GM21529 (cell line): ENCODE results near the gene LYPD1.

Experiments used
- ATAC-seq: cut with Tn5 transposase; IDR thresholded peaks from one replicate; pipeline ENCODE4 v1.9.1; 2021; ENCODE audit not compliant: unreplicated experiment

LYPD1 gene

DNA sequence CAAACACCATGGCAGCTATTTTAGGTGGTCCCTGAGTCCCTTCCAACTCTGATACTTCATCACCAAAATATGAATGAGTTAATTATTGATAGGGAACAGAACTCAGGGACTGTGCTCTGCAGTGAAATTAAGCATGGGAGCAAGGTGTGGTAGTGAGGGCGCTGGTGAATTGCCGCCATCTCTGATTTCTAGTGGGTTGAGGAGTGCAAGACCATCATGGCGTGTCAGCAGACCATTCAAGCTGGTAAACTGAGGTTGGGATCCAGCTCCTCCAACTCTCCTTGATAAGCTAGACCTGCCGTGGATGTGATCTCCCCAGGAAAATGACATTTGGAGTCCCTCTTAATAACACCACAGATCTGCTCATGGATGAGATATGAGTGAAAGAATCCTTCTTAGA is 70.4 kb downstream of the LYPD1 start:
- no peak for ATAC-seq

DNA sequence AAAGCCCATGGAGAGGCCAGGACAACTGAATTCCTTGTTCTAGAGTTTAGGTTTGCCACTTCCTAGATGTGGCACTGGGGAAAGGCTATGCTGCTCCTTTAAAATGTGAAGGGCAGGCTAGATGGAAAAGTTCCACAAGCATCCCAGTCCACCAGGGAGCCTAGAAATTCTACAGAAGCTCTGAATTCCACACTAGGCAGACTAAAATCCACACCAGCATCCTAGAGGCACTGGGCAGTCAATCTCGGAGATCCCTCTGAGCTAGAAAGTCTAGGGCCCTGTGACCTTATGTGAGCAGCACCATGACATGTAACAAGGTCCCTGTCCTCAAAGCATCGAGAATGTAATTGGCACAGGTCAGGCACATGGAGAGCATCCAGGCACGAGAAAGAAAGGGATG is 71.5 kb downstream of the LYPD1 start:
- ATAC-seq, result no peak

DNA sequence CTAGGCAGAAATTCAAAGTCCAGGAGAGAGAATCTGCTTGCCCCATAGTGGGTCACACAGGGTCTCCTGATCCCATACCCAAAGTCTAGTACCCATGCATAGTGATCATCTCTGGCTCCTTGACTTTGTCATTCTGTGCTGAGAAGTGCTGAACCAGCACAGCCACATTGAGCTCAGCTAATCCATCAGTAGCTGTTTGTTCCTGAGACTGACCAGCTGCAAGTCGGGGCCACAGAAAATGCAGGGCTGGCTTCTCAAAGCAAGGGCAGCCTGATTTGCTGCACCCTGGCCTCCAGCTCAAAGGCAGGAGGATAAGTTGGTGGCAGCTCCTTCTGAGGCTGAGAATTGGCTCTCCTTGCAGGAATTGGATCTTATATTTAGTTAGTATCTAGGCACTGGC is 72.2 kb downstream of the LYPD1 start:
- no peak for ATAC-seq

DNA sequence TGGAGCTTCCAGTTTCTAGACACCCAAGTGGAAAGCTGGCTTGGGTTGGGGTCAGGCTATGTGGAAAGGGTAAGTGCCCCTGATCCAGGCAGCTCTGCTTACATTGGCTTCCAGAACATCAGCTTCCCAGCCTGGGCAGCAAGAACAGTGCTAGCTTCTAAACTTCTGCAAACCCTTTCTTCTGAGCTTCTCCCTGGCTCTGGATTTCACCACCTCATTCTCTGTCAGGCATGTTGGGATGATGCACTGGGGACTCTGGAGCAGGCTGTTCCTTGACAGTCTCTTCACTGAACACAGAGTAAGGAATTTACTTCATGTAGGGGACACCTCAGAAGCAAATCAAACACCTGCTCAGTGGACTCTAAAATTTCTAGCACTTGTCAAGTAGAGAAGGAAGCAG is 72.8 kb downstream of the LYPD1 start:
- no peak for ATAC-seq

DNA sequence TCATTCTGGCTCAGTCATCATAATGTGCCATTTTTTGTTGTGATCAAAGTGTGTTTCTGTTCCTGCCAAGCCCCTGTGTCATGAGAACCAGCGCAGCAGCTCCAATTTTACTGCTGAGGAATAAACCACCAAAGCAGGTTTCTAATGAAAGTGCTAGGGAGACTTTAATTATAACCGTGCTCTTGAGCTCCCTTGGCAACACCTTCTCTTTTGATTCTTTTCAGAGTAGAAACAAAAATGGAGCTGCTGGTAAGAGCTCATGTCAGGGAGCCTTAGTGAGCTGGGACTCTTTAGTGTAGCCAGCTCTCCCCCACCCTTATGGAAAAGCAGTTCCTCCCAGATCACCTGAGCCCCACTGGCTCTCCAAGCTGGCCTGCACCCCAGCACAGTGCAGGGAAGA is 74.3 kb downstream of the LYPD1 start:
- ATAC-seq, result no peak

DNA sequence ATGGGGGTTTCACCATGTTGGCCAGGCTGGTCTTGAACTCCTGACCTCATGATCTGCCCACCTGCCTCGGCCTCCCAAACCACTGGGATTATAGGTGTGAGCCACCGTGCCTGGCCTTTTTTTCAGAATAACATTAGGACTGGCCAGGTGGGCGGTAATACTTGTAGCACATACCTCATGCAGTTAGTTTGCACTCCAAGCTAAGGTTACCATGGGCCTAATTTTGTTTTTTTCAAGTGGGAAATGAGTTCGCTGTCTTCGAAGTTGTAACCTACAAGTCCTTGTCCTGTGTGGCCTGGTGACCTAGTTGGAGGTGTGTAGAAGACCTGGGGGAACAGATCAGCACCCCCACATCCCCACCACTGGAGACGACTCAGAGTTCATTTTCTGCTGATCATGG is 74.8 kb downstream of the LYPD1 start:
- no peak for ATAC-seq
